Keratinocyte (primary cell): ENCODE data around the gene NTNG1. TPM values are rescaled to one million over a fixed set of nuclear protein-coding genes. Genes with fewer than 3 reads are reported as not detected.

Experiments
- DNase-seq: peaks from one replicate; pipeline ENCODE4 v3.0.0-alpha.2; 2011; ENCODE audit warnings: low read depth, missing footprints, low spot score
- FAIRE-seq: peaks from 2 replicates; lab custom pipeline; 2011; peaks lifted over from hg19 to GRCh38; lab: Jason Lieb, UNC
- H2AFZ ChIP-seq: 2 replicates; pipeline ENCODE4 v1.6.0; 2012; ENCODE audit warnings: low read length, control low read depth, inconsistent platforms; ENCODE audit not compliant: control insufficient read depth
- H3K27ac ChIP-seq: 2 replicates; pipeline ENCODE4 v1.5.1; 2011; ENCODE audit warnings: low read length; ENCODE audit not compliant: control insufficient read depth, insufficient read depth
- H3K27me3 ChIP-seq: 3 replicates; pipeline ENCODE4 v1.6.0; 2011; ENCODE audit warnings: low read length; ENCODE audit not compliant: control insufficient read depth, insufficient read depth; ENCODE audit errors: extremely low read depth
- H3K36me3 ChIP-seq, 2 experiments: 2 replicates in 1 of 2; 3 replicates in 1 of 2; pipeline ENCODE4 v1.5.1; 2011; ENCODE audit warnings: low read length in 2 of 2, mild to moderate bottlenecking in 1 of 2; ENCODE audit not compliant: control insufficient read depth in 2 of 2, insufficient read depth in 2 of 2; ENCODE audit errors: extremely low read depth in 1 of 2
- H3K4me1 ChIP-seq: 3 replicates; pipeline ENCODE4 v1.5.1; 2011; ENCODE audit warnings: low read length; ENCODE audit not compliant: control insufficient read depth, insufficient read depth; ENCODE audit errors: extremely low read depth
- H3K4me2 ChIP-seq: 3 replicates; pipeline ENCODE4 v1.6.0; 2011; ENCODE audit warnings: low read depth, low read length; ENCODE audit not compliant: control insufficient read depth, insufficient read depth; ENCODE audit errors: extremely low read depth
- H3K4me3 ChIP-seq, 3 experiments: fragments of 200-600 bp in 1 of 3; sonication (generic) in 1 of 3; 2 replicates in 2 of 3; 3 replicates in 1 of 3; pipeline ENCODE4 v1.5.1; 2011 to 2016; ENCODE audit warnings: low read length in 3 of 3, mild to moderate bottlenecking in 3 of 3, control low read depth in 2 of 3, inconsistent platforms in 1 of 3, low read depth in 1 of 3, mixed read lengths in 1 of 3, mixed run types in 1 of 3, moderate library complexity in 1 of 3; ENCODE audit not compliant: control insufficient read depth in 2 of 3, insufficient read depth in 2 of 3; ENCODE audit errors: extremely low read depth in 1 of 3
- H3K79me2 ChIP-seq: 2 replicates; pipeline ENCODE4 v1.6.0; 2012; ENCODE audit warnings: low read length; ENCODE audit not compliant: control insufficient read depth, insufficient read depth
- H3K9ac ChIP-seq: 3 replicates; pipeline ENCODE4 v1.6.0; 2011; ENCODE audit warnings: low read length; ENCODE audit not compliant: control insufficient read depth, insufficient read depth; ENCODE audit errors: extremely low read depth
- H3K9me1 ChIP-seq: 3 replicates; pipeline ENCODE4 v1.6.0; 2011; ENCODE audit warnings: low read length; ENCODE audit not compliant: control insufficient read depth, insufficient read depth; ENCODE audit errors: extremely low read depth
- H3K9me3 ChIP-seq: 2 replicates; pipeline ENCODE4 v1.5.1; 2012; ENCODE audit warnings: low read depth, low read length; ENCODE audit not compliant: control insufficient read depth
- H4K20me1 ChIP-seq: 3 replicates; pipeline ENCODE4 v1.6.0; 2011; ENCODE audit warnings: low read length; ENCODE audit not compliant: control insufficient read depth, insufficient read depth; ENCODE audit errors: extremely low read depth
- EZH2 ChIP-seq: IDR thresholded peaks from one replicate; pipeline ENCODE4 v1.6.1; 2012; ENCODE audit warnings: inconsistent platforms, mild to moderate bottlenecking, low read length, moderate library complexity
- dilution Hi-C: fragments of 300-500 bp; cut with MboI; formaldehyde crosslinking; loops from one replicate; pipeline ENCODE4 v1.7.0; 2020; ENCODE audit warnings: low sequenced_read_pairs; ENCODE audit not compliant: extremely low pct_ligation_motif_present
- polyA plus RNA-seq, 5 experiments: library from polyadenylated mRNA; depleted of rRNA in 3 of 5; stranded (reverse) in 3 of 5; stranded (forward) in 1 of 5; unstranded in 1 of 5; fragments of >200 nt; gene quantifications; 1 replicate in 1 of 5; 2 replicates in 3 of 5; 3 replicates in 1 of 5; pipeline versions ENCODE4 v1.2.1 to v1.2.3, GENCODE V29; 2011 to 2012; ENCODE audit warnings: missing spikeins in 2 of 5, low read depth in 1 of 5, low replicate concordance in 1 of 5
- TF ChIP-seq, protein P1 (sequence below), 3 experiments: IDR thresholded peaks in 1 of 3; conservative IDR thresholded peaks in 1 of 3; optimal IDR thresholded peaks in 1 of 3; 2 replicates in 2 of 3; 3 replicates in 1 of 3; pipeline versions ENCODE3 to v1.5.1; 2011; ENCODE audit warnings: low read length in 3 of 3, mild to moderate bottlenecking in 3 of 3, moderate library complexity in 2 of 3, control low read depth in 1 of 3, inconsistent platforms in 1 of 3; ENCODE audit not compliant: insufficient read depth in 2 of 3; ENCODE audit errors: extremely low read depth in 1 of 3

NTNG1 gene
- polyA plus RNA-seq, 1 donor (not counting 4 experiments of a cell fraction or from before 2014, with no cell fraction given) = 8.1 TPM

DNA sequence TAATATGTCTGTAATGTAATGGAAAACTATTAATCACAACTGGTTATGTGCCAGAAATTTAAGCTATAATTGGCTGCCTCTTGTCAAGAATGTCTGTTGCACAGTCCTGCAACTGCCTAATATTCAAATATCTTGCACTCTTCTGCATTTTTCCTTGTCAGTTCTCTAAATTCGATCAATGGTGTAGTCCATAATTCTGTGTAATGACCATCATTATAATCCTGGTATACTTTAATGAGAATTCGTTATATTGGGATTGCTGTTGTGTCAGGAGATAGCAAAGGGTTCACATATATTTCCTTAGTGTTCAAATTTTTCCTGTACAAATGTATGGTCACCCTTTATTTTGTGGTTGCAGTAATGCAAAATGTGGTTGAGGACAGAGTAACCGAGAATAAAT lies 4.8 kb downstream of the NTNG1 start:
- Histone ChIP-seq H3K4me1 (peaks cover 3% of the 10 kb centered on the region), H2AFZ (no peak overlapping the region), H3K4me2 (no peak overlapping the region), H3K27me3 (no peaks in the 10 kb centered on the region), H4K20me1 (no peaks in the 10 kb centered on the region), H3K9me3 (no peaks in the 10 kb centered on the region), H3K9me1 (no peaks in the 10 kb centered on the region), H3K79me2 (peaks cover 2% of the 10 kb centered on the region), H3K36me3 (no peaks in the 10 kb centered on the region), H3K4me3 (no peak overlapping the region), H3K9ac (no peak overlapping the region), H3K27ac (no peak overlapping the region)
- FAIRE-seq (no peak), DNase-seq (no peak)
- TF ChIP-seq EZH2 = no peak
- TF ChIP-seq, protein P1, sequence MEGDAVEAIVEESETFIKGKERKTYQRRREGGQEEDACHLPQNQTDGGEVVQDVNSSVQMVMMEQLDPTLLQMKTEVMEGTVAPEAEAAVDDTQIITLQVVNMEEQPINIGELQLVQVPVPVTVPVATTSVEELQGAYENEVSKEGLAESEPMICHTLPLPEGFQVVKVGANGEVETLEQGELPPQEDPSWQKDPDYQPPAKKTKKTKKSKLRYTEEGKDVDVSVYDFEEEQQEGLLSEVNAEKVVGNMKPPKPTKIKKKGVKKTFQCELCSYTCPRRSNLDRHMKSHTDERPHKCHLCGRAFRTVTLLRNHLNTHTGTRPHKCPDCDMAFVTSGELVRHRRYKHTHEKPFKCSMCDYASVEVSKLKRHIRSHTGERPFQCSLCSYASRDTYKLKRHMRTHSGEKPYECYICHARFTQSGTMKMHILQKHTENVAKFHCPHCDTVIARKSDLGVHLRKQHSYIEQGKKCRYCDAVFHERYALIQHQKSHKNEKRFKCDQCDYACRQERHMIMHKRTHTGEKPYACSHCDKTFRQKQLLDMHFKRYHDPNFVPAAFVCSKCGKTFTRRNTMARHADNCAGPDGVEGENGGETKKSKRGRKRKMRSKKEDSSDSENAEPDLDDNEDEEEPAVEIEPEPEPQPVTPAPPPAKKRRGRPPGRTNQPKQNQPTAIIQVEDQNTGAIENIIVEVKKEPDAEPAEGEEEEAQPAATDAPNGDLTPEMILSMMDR (optimal IDR thresholded peaks at IDR 0.05 in 1 of 3, IDR thresholded peaks at IDR 0.05 in 1 of 3, conservative IDR thresholded peaks at IDR 0.05 in 1 of 3; ENCODE audit: extremely low read depth in 1 of 3, insufficient read depth in 2 of 3, low read length in 3 of 3) = no peak
- dilution Hi-C loops = no loop called here

DNA sequence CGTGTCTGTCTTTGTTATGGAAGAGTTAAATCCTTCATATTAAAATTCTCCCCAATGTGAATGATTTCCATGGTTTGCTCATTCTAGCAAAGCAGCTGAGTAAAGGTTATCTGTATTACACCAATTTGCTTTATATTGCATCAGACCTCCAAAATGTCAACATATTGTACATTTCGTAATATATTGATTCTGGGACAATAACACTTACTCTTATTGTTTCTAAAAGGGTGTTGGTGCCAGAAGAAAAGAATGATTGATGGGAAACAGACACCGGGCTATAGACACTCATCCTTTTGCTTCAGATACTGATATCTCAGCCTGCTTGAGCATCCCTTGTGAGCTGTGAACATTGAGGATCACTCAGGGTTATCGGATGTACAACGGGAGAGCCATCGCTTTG lies 7.0 kb downstream of the NTNG1 start:
- TF ChIP-seq, protein P1 (optimal IDR thresholded peaks at IDR 0.05 in 1 of 3, IDR thresholded peaks at IDR 0.05 in 1 of 3, conservative IDR thresholded peaks at IDR 0.05 in 1 of 3; ENCODE audit: extremely low read depth in 1 of 3, insufficient read depth in 2 of 3, low read length in 3 of 3) = no peak
- no peak for TF ChIP-seq EZH2
- H3K36me3 ChIP-seq = no peaks in the 10 kb centered on the region
- DNase-seq (no peak), FAIRE-seq (no peak)
- no peaks in the 10 kb centered on the region for H3K9me1 ChIP-seq
- H2AFZ ChIP-seq = no peak overlapping the region
- no peak overlapping the region for H3K4me2 ChIP-seq
- H3K27me3 ChIP-seq = no peaks in the 10 kb centered on the region
- H4K20me1 ChIP-seq = no peaks in the 10 kb centered on the region
- peaks cover 2% of the 10 kb centered on the region for H3K79me2 ChIP-seq
- H3K4me3 ChIP-seq = no peak overlapping the region
- no peak overlapping the region for H3K9ac ChIP-seq
- no peaks in the 10 kb centered on the region for H3K9me3 ChIP-seq
- no peak overlapping the region for H3K27ac ChIP-seq
- H3K4me1 ChIP-seq = peaks cover 3% of the 10 kb centered on the region
- dilution Hi-C loops = no loop called here
